Muscle layer of colon (tissue), 2 donors: ENCODE measurements around the gene KIF21B.
A peak's percentile ranks its signal among the peaks of the same experiment; 100 is the strongest.

Source experiments
- H3K27ac ChIP-seq: one replicate; pipeline ENCODE4 v1.7.0; 2013; ENCODE audit warnings: low read depth, mild to moderate bottlenecking, low read length, moderate library complexity
- H3K27me3 ChIP-seq, 2 donors: one replicate each; pipeline ENCODE4 v1.7.0; 2013; ENCODE audit warnings: low read length in 2 of 2, mild to moderate bottlenecking in 2 of 2; ENCODE audit not compliant: insufficient read depth in 2 of 2, control insufficient read depth in 1 of 2
- H3K36me3 ChIP-seq: one replicate; pipeline ENCODE4 v1.7.0; 2013; ENCODE audit warnings: mild to moderate bottlenecking, low read length; ENCODE audit not compliant: insufficient read depth
- H3K4me1 ChIP-seq: one replicate; pipeline ENCODE4 v1.7.0; 2013; ENCODE audit warnings: mild to moderate bottlenecking, low read length; ENCODE audit not compliant: insufficient read depth
- H3K4me3 ChIP-seq, 2 donors: one replicate each; pipeline ENCODE4 v1.7.0; 2013; ENCODE audit warnings: low read length in 2 of 2, low read depth in 1 of 2, mild to moderate bottlenecking in 1 of 2, moderate library complexity in 1 of 2
- H3K9ac ChIP-seq: one replicate; pipeline ENCODE4 v1.7.0; 2013; ENCODE audit warnings: low read length
- H3K9me3 ChIP-seq: one replicate; pipeline ENCODE4 v1.7.0; 2013; ENCODE audit warnings: mild to moderate bottlenecking, low read length
- donor health status: abdominal sarcoma.
- donor health status: Adenocarcinoma of cecum.

KIF21B gene, protein sequence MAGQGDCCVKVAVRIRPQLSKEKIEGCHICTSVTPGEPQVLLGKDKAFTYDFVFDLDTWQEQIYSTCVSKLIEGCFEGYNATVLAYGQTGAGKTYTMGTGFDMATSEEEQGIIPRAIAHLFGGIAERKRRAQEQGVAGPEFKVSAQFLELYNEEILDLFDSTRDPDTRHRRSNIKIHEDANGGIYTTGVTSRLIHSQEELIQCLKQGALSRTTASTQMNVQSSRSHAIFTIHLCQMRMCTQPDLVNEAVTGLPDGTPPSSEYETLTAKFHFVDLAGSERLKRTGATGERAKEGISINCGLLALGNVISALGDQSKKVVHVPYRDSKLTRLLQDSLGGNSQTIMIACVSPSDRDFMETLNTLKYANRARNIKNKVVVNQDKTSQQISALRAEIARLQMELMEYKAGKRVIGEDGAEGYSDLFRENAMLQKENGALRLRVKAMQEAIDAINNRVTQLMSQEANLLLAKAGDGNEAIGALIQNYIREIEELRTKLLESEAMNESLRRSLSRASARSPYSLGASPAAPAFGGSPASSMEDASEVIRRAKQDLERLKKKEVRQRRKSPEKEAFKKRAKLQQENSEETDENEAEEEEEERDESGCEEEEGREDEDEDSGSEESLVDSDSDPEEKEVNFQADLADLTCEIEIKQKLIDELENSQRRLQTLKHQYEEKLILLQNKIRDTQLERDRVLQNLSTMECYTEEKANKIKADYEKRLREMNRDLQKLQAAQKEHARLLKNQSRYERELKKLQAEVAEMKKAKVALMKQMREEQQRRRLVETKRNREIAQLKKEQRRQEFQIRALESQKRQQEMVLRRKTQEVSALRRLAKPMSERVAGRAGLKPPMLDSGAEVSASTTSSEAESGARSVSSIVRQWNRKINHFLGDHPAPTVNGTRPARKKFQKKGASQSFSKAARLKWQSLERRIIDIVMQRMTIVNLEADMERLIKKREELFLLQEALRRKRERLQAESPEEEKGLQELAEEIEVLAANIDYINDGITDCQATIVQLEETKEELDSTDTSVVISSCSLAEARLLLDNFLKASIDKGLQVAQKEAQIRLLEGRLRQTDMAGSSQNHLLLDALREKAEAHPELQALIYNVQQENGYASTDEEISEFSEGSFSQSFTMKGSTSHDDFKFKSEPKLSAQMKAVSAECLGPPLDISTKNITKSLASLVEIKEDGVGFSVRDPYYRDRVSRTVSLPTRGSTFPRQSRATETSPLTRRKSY (N-terminal part only)

DNA sequence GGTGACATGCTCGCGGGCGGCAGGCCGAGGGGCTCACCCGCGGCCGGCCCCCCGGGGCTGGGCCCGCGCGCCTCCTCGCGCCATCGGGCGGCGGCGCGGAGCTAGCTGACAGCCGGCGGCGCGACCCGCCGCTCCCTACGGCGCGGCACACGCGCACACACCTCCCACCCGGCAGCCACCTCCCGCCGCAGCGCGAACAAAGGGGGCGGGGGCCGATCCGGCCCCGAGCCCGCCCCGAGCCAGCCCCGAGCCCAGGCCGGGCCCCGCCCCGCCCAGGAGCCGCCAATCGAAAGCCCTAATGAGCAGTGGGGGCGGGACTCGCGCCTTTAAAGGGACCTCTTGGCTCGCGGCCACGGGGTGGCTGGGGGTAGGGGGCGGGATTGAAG, at the start of gene KIF21B:
Gene KIF21B, minus strand, starts transcription at position 198 of the 386 bp plus-strand sequence. CDS start 331 bp downstream, outside the sequence.
- Histone ChIP-seq H3K27me3 (peaks cover 0 to 18% of the 10 kb centered on the region in 2 donors), H3K9ac (no peak within 1 kb of the TSS), H3K4me3 (peak within 1 kb of the TSS; percentile 31 to 42), H3K36me3 (no peaks in the 10 kb centered on the region), H3K4me1 (peaks cover 6% of the 10 kb centered on the region), H3K27ac (no peak within 1 kb of the TSS), H3K9me3 (no peaks in the 10 kb centered on the region)

DNA sequence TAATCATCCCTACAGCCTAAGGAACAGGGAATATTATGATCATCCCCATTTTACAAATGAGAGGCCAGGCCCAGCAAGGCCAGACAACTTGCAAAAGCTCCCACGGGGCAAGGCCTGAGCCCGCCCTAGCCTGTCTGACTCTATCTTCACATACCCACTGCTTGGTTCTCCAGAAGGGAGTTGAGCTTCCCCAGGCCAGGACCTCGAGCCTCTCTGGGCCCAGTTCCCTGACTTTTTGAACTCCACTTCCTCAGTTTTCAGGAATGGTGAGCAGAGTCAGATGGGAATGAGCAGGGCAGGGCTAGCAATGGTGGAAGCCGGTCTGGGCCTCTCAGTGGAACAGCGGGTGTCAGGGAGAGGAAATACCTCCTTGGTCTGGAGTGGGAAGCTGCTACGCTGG, 49.4 kb upstream of the KIF21B start:
- H3K4me1 ChIP-seq, result no peaks in the 10 kb centered on the region
- H3K27ac ChIP-seq, result no peak overlapping the region
- no peaks in the 10 kb centered on the region for H3K9me3 ChIP-seq
- no peak overlapping the region for H3K4me3 ChIP-seq
- H3K36me3 ChIP-seq, result no peaks in the 10 kb centered on the region
- no peaks in the 10 kb centered on the region for H3K27me3 ChIP-seq
- H3K9ac ChIP-seq, result no peak overlapping the region

- no peaks in the 10 kb centered on the region for H3K36me3 ChIP-seq
- H3K27me3 ChIP-seq, result no peaks in the 10 kb centered on the region
- no peaks in the 10 kb centered on the region for H3K9me3 ChIP-seq
- no peaks in the 10 kb centered on the region for H3K4me1 ChIP-seq
- no peak overlapping the region for H3K27ac ChIP-seq
- H3K9ac ChIP-seq, result no peak overlapping the region
- H3K4me3 ChIP-seq, result no peak overlapping the region
Observed at GRCh38 chr1:201072149-201072548, 48.6 kb upstream of the KIF21B start.

GRCh38 chr1:201069636-201070035, 46.1 kb upstream of the KIF21B start:
- no peaks in the 10 kb centered on the region for H3K9me3 ChIP-seq
- H3K4me1 ChIP-seq, result no peaks in the 10 kb centered on the region
- no peak overlapping the region for H3K4me3 ChIP-seq
- H3K27ac ChIP-seq, result no peak overlapping the region
- H3K27me3 ChIP-seq, result no peaks in the 10 kb centered on the region
- H3K36me3 ChIP-seq, result no peaks in the 10 kb centered on the region
- no peak overlapping the region for H3K9ac ChIP-seq

DNA sequence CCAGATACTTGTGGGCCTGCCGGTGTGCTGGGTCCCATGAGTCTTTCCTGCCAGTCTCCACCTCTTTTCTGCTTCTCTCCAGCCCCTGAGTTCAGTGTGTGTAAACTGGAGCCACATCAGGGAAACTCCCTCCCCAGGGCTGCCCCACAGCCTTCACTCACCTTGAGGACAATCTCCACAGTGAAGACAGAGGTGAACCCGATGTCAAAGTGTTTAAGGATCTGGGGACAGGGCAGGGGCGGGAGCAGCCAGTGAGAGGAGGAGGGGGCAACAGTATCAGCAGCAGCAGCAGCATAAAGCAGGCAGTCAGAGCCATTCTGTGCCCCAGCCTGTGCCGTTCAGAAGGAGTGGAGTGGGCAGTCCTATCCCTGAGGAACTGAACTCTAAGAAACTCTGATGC, 45.5 kb upstream of the KIF21B start:
- no peaks in the 10 kb centered on the region for H3K9me3 ChIP-seq

DNA sequence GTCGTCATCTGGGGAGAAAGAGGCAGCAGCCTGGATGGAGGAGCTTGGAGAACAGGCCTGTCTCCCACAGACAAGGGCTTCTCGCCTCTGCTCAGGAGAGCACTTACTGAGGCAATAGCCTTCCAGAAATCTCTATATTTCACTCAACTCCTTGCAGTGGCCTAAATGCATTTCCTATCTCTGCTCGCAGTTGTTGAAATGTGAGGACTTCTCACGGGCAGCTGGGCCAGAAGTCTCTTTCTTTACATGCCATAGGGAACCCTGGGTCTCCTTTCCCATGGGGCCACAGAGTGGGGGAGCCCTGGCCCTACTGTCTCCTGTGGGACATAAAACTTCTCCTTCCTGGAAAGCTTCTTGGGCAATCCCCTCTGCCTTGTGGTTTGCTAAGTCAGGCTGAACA, 43.5 kb upstream of the KIF21B start:
- Histone ChIP-seq H3K9me3 (no peaks in the 10 kb centered on the region), H3K27me3 (no peaks in the 10 kb centered on the region), H3K9ac (no peak overlapping the region), H3K27ac (no peak overlapping the region), H3K36me3 (no peaks in the 10 kb centered on the region), H3K4me1 (no peaks in the 10 kb centered on the region), H3K4me3 (no peak overlapping the region)

More for the DNA sequence above, 45.5 kb upstream of the KIF21B start:
- Histone ChIP-seq H3K4me3 (no peak overlapping the region), H3K9ac (no peak overlapping the region), H3K27ac (no peak overlapping the region), H3K36me3 (no peaks in the 10 kb centered on the region), H3K27me3 (no peaks in the 10 kb centered on the region), H3K4me1 (no peaks in the 10 kb centered on the region)

DNA sequence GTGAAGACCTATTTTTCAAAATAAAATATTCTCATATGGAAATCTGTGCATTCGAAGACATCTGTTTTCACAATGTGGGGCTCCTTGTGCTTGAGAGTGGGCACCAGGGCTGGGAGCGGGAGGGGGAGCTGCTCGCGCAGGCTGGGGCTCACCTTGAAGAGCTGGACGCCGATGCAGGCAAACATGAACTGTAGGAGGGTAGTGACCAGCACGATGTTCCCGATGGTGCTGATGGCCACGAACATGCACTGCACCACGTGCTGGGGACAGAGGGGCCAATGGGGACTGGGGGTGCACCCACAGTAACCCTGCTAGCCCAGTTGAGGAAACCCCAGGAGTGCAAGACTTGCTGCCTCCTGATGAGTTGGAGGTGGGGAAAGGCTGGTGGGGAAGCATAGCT, 42.2 kb upstream of the KIF21B start:
- peaks cover 6% of the 10 kb centered on the region for H3K4me1 ChIP-seq
- H3K9ac ChIP-seq, result no peak overlapping the region
- H3K4me3 ChIP-seq, result no peak overlapping the region
- no peaks in the 10 kb centered on the region for H3K36me3 ChIP-seq
- no peaks in the 10 kb centered on the region for H3K9me3 ChIP-seq
- H3K27ac ChIP-seq, result no peak overlapping the region
- H3K27me3 ChIP-seq, result no peaks in the 10 kb centered on the region

DNA sequence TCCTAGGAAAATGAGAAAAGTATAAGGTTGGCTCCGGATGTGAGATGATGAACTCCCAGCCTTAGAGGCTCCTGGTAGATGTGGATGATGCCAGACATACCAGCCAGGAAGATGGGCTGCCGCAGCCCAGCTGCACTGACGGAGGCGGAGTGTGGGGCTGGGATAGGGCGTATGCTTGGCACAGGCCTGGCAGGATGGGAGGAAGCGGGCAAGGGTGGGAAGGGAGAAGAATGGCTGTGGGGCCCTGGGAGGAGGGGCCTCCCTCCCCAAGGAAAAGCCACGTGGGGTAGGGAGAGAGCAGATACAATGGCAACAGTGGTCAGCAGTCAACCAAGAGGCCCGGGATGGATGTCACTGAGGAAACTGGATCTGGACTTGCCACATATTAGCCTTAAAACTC, 41.3 kb upstream of the KIF21B start:
- H3K27ac ChIP-seq, result no peak overlapping the region
- H3K4me1 ChIP-seq, result peaks cover 15% of the 10 kb centered on the region
- no peaks in the 10 kb centered on the region for H3K9me3 ChIP-seq
- no peak overlapping the region for H3K4me3 ChIP-seq
- no peaks in the 10 kb centered on the region for H3K27me3 ChIP-seq
- H3K9ac ChIP-seq, result no peak overlapping the region
- H3K36me3 ChIP-seq, result no peaks in the 10 kb centered on the region

- Histone ChIP-seq H3K9me3 (no peaks in the 10 kb centered on the region), H3K4me3 (no peak overlapping the region), H3K27ac (no peak overlapping the region), H3K4me1 (peaks cover 16% of the 10 kb centered on the region), H3K27me3 (no peaks in the 10 kb centered on the region), H3K36me3 (no peaks in the 10 kb centered on the region), H3K9ac (no peak overlapping the region)
Observed at GRCh38 chr1:201063145-201063544, 39.6 kb upstream of the KIF21B start.

GRCh38 chr1:201062511-201063091, 39.1 kb upstream of the KIF21B start:
- H3K4me3 ChIP-seq, result no peak overlapping the region
- H3K36me3 ChIP-seq, result no peaks in the 10 kb centered on the region
- peaks cover 16% of the 10 kb centered on the region for H3K4me1 ChIP-seq
- no peak overlapping the region for H3K27ac ChIP-seq
- H3K27me3 ChIP-seq, result no peaks in the 10 kb centered on the region
- no peak overlapping the region for H3K9ac ChIP-seq
- H3K9me3 ChIP-seq, result no peaks in the 10 kb centered on the region

DNA sequence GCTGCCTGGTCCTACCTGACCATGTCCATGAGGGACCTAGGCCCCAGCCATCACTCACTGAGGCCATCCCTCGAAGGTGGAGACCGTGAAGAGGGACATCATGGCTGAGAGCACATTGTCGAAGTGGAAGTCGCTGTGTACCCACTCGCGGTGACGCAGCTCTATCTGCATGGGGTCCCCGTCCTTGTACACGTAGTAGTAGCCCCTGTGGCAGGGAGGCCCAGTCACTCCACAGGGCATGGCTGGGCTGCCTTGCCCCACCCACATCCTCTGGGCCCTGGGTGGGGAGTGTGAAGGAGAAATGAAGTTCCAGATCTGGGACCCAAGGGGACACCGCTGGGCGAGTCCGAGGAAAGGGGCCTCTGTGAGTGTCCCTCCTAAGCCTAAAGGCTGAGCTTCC, 38.4 kb upstream of the KIF21B start:
- Histone ChIP-seq H3K9me3 (no peaks in the 10 kb centered on the region), H3K4me1 (peaks cover 21% of the 10 kb centered on the region), H3K36me3 (no peaks in the 10 kb centered on the region), H3K4me3 (no peak overlapping the region), H3K27me3 (no peaks in the 10 kb centered on the region), H3K27ac (no peak overlapping the region), H3K9ac (no peak overlapping the region)
